OCI-LY1 (cell line): ENCODE data around the gene ZFPM1.

Source experiments
- H2AFZ ChIP-seq: fragments of 200-600 bp; sonication (generic), shearing (Covaris generic); 2 replicates; pipeline ENCODE4 v1.6.0; 2014; ENCODE audit warnings: antibody characterized with exemption, mild to moderate bottlenecking, low read length
- H3F3A ChIP-seq: fragments of 200-600 bp; sonication (generic), shearing (Covaris generic); 2 replicates; pipeline ENCODE4 v1.6.0; 2014; ENCODE audit warnings: mild to moderate bottlenecking, antibody characterized with exemption, low read length, moderate library complexity; ENCODE audit not compliant: insufficient read depth
- H3K27ac ChIP-seq: fragments of 200-600 bp; sonication (generic); 2 replicates; pipeline ENCODE4 v1.5.1; 2014; ENCODE audit warnings: low read length, mixed run types, mild to moderate bottlenecking, low read depth; ENCODE audit not compliant: poor library complexity, severe bottlenecking
- H3K27me3 ChIP-seq: fragments of 200-600 bp; sonication (generic); 2 replicates; pipeline ENCODE4 v1.6.0; 2014; ENCODE audit warnings: antibody characterized with exemption, mild to moderate bottlenecking, low read length, moderate library complexity; ENCODE audit not compliant: insufficient read depth
- H3K36me3 ChIP-seq: fragments of 200-600 bp; sonication (generic); 2 replicates; pipeline ENCODE4 v1.6.1; 2014; ENCODE audit warnings: mild to moderate bottlenecking, antibody characterized with exemption, low read length, moderate library complexity, mixed read lengths; ENCODE audit not compliant: insufficient read depth
- H3K4me1 ChIP-seq: fragments of 200-600 bp; sonication (generic); 2 replicates; pipeline ENCODE4 v1.5.1; 2014; ENCODE audit warnings: mild to moderate bottlenecking, low read length, moderate library complexity; ENCODE audit not compliant: insufficient read depth, severe bottlenecking
- H3K4me2 ChIP-seq: fragments of 200-600 bp; sonication (generic), shearing (Covaris generic); 2 replicates; pipeline ENCODE4 v1.6.1; 2014; ENCODE audit warnings: low read length
- H3K4me3 ChIP-seq: fragments of 200-600 bp; sonication (generic); 2 replicates; pipeline ENCODE4 v1.5.1; 2014; ENCODE audit warnings: low read length, low read depth, mild to moderate bottlenecking, mixed read lengths; ENCODE audit not compliant: poor library complexity, severe bottlenecking
- H3K79me2 ChIP-seq: fragments of 200-600 bp; shearing (Covaris generic); 2 replicates; pipeline ENCODE4 v1.6.1; 2016; ENCODE audit warnings: mixed run types, low read length, mixed read lengths; ENCODE audit not compliant: insufficient read depth
- H3K9ac ChIP-seq: fragments of 200-600 bp; sonication (generic), shearing (Covaris generic); 2 replicates; pipeline ENCODE4 v1.6.1; 2014; ENCODE audit warnings: mild to moderate bottlenecking, low read length, mixed read lengths
- H3K9me2 ChIP-seq: fragments of 200-600 bp; sonication (generic), shearing (Covaris generic); 2 replicates; pipeline ENCODE4 v1.6.1; 2014; ENCODE audit warnings: low read depth, mild to moderate bottlenecking, low read length, mixed read lengths
- H3K9me3 ChIP-seq: fragments of 200-600 bp; shearing (Covaris generic); 2 replicates; pipeline ENCODE4 v1.6.1; 2014; ENCODE audit warnings: low read length, mixed read lengths
- H4K20me1 ChIP-seq: fragments of 200-600 bp; sonication (generic), shearing (Covaris generic); 2 replicates; pipeline ENCODE4 v1.6.0; 2016; ENCODE audit warnings: mild to moderate bottlenecking, low read length; ENCODE audit not compliant: insufficient read depth
- EZH2 ChIP-seq: fragments of 200-600 bp; sonication (generic), shearing (Covaris generic); IDR thresholded peaks from 2 replicates; pipeline ENCODE4 v1.8.0; 2017; ENCODE audit warnings: borderline replicate concordance, mixed run types, mild to moderate bottlenecking, antibody characterized with exemption, low read length, moderate library complexity, mixed read lengths
- TF ChIP-seq, protein P1 (sequence below): fragments of 200-600 bp; sonication (generic), shearing (Covaris generic); IDR thresholded peaks from 2 replicates; pipeline ENCODE4 v1.5.1; 2017; ENCODE audit warnings: mild to moderate bottlenecking, antibody characterized with exemption, low read length, moderate library complexity, mixed read lengths

Gene ZFPM1

DNA sequence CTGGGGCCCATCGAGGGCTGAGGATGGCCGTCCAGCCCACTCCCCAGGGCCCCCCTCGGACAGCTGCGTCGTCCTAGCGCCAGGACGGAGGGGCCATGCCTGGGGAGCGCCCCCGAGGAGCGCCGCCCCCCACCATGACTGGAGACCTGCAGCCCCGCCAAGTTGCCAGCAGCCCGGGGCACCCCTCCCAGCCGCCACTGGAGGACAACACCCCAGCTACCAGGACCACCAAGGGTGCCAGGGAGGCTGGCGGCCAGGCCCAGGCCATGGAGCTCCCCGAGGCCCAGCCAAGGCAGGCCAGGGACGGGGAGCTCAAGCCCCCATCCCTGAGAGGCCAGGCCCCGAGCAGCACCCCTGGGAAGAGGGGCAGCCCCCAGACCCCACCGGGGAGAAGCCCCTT, 25.7 kb upstream of the ZFPM1 start:
- Histone ChIP-seq H3K4me1 (no peaks in the 10 kb centered on the region), H2AFZ (no peak overlapping the region), H3F3A (no peaks in the 10 kb centered on the region), H3K79me2 (no peaks in the 10 kb centered on the region), H3K9ac (no peak overlapping the region), H3K9me2 (no peaks in the 10 kb centered on the region), H3K9me3 (no peaks in the 10 kb centered on the region), H3K4me3 (no peak overlapping the region), H3K27ac (no peak overlapping the region), H4K20me1 (no peaks in the 10 kb centered on the region), H3K36me3 (no peaks in the 10 kb centered on the region), H3K4me2 (no peak overlapping the region), H3K27me3 (peaks cover 11% of the 10 kb centered on the region; the same call in 1 of the 2 replicates)
- no peak for TF ChIP-seq EZH2
- TF ChIP-seq, protein P1, sequence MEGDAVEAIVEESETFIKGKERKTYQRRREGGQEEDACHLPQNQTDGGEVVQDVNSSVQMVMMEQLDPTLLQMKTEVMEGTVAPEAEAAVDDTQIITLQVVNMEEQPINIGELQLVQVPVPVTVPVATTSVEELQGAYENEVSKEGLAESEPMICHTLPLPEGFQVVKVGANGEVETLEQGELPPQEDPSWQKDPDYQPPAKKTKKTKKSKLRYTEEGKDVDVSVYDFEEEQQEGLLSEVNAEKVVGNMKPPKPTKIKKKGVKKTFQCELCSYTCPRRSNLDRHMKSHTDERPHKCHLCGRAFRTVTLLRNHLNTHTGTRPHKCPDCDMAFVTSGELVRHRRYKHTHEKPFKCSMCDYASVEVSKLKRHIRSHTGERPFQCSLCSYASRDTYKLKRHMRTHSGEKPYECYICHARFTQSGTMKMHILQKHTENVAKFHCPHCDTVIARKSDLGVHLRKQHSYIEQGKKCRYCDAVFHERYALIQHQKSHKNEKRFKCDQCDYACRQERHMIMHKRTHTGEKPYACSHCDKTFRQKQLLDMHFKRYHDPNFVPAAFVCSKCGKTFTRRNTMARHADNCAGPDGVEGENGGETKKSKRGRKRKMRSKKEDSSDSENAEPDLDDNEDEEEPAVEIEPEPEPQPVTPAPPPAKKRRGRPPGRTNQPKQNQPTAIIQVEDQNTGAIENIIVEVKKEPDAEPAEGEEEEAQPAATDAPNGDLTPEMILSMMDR = no peak

DNA sequence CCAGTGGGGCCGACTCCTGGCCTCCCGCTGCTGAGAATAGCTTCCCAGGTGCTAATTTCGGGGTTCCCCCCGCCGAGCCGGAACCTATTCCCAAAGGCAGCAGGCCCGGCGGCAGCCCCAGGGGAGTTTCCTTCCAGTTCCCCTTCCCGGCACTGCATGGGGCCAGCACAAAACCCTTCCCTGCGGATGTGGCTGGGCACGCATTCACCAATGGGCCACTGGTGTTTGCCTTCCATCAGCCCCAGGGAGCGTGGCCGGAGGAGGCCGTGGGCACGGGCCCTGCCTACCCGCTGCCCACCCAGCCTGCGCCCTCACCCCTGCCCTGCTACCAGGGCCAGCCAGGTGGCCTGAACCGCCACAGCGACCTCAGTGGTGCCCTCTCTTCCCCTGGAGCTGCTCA, 24.9 kb upstream of the ZFPM1 start:
- no peak overlapping the region for H3K4me3 ChIP-seq
- no peaks in the 10 kb centered on the region for H4K20me1 ChIP-seq
- no peak overlapping the region for H2AFZ ChIP-seq
- H3K4me1 ChIP-seq = no peaks in the 10 kb centered on the region
- H3K27me3 ChIP-seq = peaks cover 11% of the 10 kb centered on the region; the same call in 1 of the 2 replicates
- no peaks in the 10 kb centered on the region for H3K79me2 ChIP-seq
- no peaks in the 10 kb centered on the region for H3K9me2 ChIP-seq
- H3F3A ChIP-seq = no peaks in the 10 kb centered on the region
- no peak for TF ChIP-seq EZH2
- TF ChIP-seq, protein P1 = no peak
- no peak overlapping the region for H3K27ac ChIP-seq
- no peak overlapping the region for H3K4me2 ChIP-seq
- no peak overlapping the region for H3K9ac ChIP-seq
- no peaks in the 10 kb centered on the region for H3K36me3 ChIP-seq
- H3K9me3 ChIP-seq = no peaks in the 10 kb centered on the region

GRCh38 chr16:88428616-88429386, 24.3 kb upstream of the ZFPM1 start:
- H3K4me3 ChIP-seq = no peak overlapping the region
- TF ChIP-seq EZH2 = no peak
- TF ChIP-seq, protein P1 = no peak
- no peak overlapping the region for H3K9ac ChIP-seq
- no peaks in the 10 kb centered on the region for H4K20me1 ChIP-seq
- no peaks in the 10 kb centered on the region for H3K4me1 ChIP-seq
- no peak overlapping the region for H3K4me2 ChIP-seq
- H3K9me3 ChIP-seq = no peaks in the 10 kb centered on the region
- H3K27me3 ChIP-seq = peaks cover 11% of the 10 kb centered on the region; the same call in 1 of the 2 replicates
- H3K36me3 ChIP-seq = no peaks in the 10 kb centered on the region
- no peaks in the 10 kb centered on the region for H3K9me2 ChIP-seq
- no peaks in the 10 kb centered on the region for H3F3A ChIP-seq
- no peaks in the 10 kb centered on the region for H3K79me2 ChIP-seq
- no peak overlapping the region for H3K27ac ChIP-seq
- H2AFZ ChIP-seq = no peak overlapping the region
